ENCODE results near the gene OR5H1.
"Not testable (repeated sequence)": the region's sequence is repeated elsewhere in the genome, so short reads cannot be mapped to it uniquely, and the experiment has no call there.

Gene OR5H1

GRCh38 chr3:98130421-98130820 is at the start of gene OR5H1:
Gene OR5H1 (plus strand): TSS chr3:98130721. CDS start chr3:98132698, 1,977 bp downstream.
- DNase-seq (ENCODE audit: low read depth) = no peak

GRCh38 chr3:98086873-98087272 is 43.6 kb upstream of the OR5H1 start, which contains the start of gene OR5AC2:
Gene OR5AC2 (plus strand): TSS chr3:98087173. CDS start chr3:98087173, 0 bp downstream.
- DNase-seq (ENCODE audit: low read depth) = no peak

DNA sequence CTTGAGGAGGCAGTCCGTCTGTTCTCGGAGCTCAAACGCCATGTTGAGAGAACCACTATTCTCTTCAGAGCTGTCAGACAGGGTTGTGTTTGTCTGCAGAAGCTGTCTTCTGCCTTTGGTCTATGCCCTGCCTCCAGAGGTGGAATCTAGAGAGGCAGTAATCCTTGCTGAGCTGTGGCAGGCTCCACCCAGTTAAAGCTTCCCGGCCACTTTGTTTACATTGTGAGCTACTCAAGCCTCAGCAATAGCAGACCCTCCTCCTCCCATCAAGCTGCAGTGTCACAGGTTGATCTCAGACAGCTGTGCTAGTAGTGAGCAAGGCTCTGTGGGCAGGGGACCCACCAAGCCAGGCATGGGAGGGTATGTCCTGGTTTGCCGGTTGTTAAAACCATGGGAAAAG is 34.6 kb upstream of the OR5H1 start:
- DNase-seq (ENCODE audit: low read depth) = no peak

DNA sequence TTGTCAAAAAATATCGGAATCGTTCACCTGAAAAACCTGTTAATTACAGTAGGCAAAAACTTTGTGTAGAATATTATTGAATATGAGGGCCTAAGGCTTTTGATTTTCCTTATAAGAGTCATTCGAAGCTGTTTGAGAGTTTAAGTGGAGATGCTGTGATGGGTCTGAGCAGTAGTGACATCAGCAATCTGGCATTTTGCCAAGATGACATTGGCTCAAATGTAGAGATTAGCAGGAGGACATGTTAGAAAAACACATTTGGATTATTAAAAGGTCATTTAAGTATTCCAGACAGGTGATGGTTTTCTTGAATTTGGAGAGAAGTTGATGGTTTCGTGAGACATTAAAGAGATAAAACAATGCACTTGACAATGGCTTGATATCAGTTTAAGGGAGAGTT is 30.7 kb upstream of the OR5H1 start:
- DNase-seq (ENCODE audit: low read depth) = no peak

DNA sequence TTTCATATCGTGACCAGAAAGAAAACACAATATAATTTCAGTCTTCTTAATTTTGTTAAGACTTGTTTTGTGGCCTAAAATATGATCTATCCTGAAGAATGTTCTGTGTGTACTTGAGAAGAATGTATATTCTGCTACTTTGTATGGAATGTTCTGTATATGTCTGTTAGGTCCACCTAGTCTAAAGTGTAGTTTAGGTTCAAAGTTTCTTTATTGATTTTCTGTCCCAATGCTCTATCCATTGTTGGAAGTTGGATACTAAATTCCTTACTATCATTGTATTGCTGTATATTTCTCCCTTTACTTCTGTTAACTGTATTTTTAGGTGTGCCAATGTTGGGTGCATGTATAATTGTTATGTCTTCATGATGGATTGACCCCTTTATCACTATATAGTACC is 22.4 kb upstream of the OR5H1 start:
- no peak for DNase-seq (ENCODE audit: low read depth)

DNA sequence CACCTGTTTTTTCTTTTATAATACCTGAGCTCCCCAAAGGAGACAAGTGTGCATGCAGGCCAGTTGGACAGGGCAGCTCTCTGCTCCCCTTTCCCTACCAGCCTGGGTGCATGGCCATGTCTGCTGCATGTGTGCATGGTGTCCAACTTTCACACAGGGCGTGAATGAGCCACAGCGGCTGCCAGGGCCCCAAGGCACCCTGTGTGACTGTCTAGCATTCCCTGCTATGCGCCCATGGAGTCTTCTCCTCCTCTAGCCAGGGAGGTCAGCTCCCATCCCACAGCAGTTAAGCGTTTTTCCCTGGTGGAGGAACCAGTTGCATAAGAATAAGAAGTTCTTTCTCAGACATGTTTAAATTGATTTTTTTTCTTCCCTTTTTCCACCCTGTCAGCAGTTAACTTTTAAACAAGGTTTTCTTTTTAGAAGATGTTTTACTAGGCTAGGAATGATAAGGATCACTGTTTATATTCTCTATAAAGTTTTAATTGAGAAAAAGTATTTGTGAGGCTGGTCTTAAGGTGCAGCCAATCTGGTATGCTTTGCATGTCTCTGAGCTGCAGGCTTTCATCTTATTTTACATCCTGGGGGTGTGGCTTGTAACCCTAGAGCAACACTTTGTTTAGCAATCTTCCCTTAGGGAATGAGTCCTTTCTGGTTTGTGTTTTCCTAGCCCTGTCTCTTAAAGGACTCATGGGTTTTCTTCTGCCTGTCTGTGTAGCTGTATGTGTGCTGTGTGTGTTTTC is 20.5 kb upstream of the OR5H1 start:
- DNase-seq (ENCODE audit: low read depth) = no peak

DNA sequence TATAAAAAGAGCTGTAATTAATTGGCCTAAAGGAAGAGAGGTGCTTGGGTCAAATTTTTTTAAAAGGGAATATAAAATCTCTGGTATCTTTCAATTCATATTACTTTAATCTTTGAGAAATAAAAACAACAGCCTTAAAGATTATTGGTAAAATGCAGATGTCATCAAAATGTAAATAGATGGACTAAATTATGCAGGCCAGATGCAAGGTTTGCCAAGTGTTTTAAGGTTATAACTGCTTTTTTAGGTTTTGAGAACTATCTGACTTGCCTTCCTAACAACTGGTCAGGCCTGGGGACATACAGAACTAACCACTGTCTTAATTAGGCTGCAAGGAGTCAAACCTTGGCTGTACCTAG is 20.0 kb upstream of the OR5H1 start:
- DNase-seq (ENCODE audit: low read depth) = no peak

DNA sequence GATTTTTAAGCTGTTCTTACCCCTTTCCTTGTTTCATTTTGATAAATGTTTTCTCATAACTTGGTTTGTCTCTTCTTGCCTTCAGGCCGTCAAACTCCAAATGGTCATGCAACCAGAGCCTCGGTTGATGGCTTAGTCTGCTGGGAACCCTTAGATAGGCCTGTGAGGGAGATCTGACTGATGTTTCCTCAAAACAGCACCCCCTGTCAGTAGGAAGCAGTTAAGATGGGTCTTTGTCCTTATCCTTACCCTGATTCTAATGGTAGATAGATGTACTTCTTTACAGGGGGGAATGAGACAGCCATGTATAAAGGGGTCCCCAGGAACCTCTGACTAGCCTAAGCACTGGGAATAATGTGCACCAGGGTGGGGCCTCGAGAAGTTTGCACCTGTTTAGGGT is 16.3 kb upstream of the OR5H1 start:
- no peak for DNase-seq (ENCODE audit: low read depth)

DNA sequence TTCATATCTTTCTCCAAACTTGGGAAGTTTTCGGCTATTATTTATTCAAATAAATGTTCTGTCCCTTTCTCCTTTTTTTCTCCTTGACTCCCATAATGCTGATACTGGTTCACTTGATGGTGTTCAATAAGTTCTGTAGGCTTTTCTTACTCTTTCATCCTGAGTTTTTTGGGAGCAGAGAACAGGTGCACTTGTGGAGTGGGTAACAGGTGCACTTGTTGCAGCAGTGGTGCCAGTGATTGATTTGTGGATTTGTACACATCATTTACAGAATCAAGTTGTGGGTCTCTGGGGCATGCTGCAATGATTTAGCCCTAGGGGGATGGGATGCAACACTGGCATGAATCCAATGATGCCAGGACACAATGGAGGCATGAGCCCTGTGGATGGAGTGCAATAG is 14.8 kb upstream of the OR5H1 start:
- no peak for DNase-seq (ENCODE audit: low read depth)

DNA sequence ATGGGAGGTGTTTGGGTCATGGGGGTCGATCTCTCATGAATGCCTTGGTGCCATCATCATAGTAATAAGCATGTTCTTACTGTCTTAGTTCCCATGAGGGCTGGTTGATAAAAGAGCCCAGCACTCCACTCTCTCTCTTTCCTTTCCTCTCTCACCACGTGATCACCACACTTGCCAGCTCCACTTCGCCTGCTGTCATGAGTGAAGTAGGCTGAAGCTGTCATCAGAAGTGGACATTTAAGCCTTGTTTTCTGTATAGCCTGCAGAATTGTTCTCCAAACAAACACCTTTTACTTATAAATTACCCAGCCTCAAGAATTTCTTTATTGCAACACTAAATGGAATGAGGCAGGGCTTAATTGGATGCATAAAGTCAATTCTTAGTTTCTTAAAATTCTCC is 6.1 kb downstream of the OR5H1 start:
- no peak for DNase-seq (ENCODE audit: low read depth)

DNA sequence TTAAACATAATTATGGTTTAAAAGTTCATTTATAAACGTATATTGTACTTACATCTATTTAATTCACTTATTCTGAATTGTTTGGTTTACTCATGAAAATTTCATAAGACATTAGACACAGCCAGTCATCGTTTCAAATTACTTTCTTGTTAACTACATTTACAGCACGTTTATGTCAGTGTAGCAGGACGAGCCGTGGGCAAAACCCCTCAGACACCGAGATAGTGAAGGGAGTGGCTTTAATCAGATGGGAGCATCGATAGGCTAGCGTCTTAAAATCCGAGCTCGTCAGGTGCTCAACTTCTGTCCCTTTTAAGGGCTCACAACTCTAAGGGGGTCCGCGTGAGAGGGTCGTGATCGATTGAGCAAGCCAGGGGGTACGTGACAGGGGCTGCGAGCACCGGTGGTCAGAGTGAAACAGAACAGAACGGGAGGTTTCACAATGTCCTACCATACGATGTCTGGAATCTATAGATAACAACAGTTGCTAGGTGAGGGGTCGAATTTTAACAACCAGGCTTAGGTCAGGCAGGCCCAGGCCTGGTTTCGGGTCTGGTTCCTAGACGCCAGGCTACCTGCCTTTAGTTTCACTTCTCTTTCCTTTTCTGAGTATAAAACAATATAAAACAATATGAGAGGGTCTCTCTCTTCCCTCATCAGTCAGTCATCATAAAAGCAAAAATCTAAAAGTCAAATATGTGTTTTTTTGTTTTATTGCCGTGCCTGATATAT is 7.5 kb downstream of the OR5H1 start:
- DNase-seq (ENCODE audit: low read depth) = not testable (repeated sequence)

- no peak for DNase-seq (ENCODE audit: low read depth)
Observed at GRCh38 chr3:98140531-98140930, 10.0 kb downstream of the OR5H1 start.

DNA sequence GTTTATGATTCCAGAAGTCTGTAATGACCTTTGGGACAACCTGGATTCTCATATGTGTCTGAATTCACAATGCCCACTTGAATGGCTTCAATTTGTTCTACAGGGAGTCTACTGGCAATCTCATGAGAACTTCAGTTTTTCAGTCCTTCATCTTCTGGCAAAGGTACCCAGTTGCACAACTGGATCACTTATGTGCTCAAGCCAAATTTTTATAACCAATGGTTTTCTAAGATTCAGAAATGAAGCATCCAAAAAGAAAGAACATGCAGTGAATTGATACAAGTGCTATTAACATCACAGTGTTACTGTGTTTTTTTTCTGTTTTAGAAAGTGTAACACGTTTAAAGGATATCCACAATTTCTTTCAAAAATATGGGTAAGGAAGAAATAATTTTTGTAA is 16.7 kb downstream of the OR5H1 start, which contains the start of gene OR5H14:
OR5H14 (plus strand) TSS at position 301 of the 400 bp plus-strand sequence. CDS start 1,907 bp downstream, outside the sequence.
- no peak for DNase-seq (ENCODE audit: low read depth)

DNA sequence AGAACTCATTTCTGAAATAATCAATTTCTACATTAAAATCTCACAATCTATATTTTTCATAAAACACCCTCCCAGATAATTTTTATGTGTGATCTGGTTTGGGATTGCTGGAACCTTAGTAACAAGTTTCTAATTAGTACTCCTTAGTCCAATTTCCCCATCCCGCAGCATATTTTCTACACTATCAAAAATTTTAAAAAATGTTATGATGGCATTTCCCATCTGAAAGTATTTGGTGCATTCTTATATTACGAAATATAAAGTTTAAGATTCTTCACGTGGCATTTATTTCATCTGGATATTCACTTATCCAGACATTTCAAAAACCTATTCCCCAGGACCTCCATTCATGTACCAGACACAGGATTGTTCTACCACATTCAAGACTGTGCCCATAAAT is 18.2 kb downstream of the OR5H1 start:
- DNase-seq (ENCODE audit: low read depth) = no peak

DNA sequence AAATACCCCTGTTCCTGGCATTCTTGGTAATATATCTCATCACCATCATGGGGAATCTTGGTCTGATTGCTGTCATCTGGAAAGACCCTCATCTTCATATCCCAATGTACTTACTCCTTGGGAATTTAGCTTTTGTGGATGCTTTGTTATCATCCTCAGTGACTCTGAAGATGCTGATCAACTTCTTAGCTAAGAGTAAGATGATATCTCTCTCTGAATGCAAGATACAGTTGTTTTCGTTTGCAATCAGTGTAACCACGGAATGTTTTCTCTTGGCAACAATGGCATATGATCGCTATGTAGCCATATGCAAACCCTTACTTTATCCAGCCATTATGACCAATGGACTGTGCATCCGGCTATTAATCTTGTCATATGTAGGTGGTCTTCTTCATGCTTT is 18.9 kb downstream of the OR5H1 start:
- DNase-seq (ENCODE audit: low read depth) = not testable (repeated sequence)

- peak; percentile 74 for DNase-seq (ENCODE audit: low read depth)
Observed at GRCh38 chr3:98151241-98151640, 20.7 kb downstream of the OR5H1 start.

GRCh38 chr3:98166396-98166795 is 35.9 kb downstream of the OR5H1 start, which contains the start of gene OR5H15:
Gene OR5H15 (plus strand): TSS chr3:98166696. CDS start chr3:98168700, 2,004 bp downstream.
- no peak for DNase-seq (ENCODE audit: low read depth)

DNA sequence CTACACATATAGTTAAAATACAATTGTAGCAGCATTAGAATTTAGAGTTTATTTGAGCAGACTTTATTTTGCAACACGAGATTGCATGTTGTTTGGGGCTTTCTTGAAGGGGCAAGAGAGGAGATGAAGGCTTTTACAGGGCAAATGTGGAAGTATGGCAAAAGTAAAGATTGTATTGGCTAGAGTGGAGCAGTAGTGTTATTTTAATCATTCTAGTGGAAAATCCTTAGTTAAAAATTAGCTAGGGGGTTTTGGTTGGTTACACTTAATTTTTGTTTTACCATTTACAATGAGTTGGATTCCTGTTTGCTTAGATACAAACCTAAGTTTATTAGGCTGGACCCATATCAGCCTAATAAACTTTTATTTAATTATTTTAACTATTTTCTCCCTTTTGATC is 40.5 kb downstream of the OR5H1 start:
- no peak for DNase-seq (ENCODE audit: low read depth)

- no peak for DNase-seq (ENCODE audit: low read depth)
Observed at GRCh38 chr3:98172621-98173020, 42.1 kb downstream of the OR5H1 start.

- no peak for DNase-seq (ENCODE audit: low read depth)
Observed at GRCh38 chr3:98180319-98180890, 49.9 kb downstream of the OR5H1 start.

DNA sequence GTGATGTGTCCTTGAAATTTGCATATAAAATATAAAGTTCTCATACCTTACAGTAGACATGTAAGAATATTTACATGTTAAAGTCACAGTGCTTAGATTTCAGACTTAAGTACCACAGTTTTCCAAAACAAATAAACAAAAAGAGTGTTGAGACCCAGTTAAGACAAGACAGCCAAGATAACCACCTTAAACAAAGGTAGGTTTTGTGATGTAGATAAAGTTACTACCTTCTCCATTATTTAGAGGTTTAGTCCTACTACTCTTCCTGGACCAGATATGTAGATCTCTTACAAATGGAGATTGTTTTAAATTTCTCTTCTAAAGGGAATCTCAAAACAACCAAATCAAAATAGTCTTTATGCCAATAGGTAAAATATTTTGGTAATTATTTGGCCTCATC is 51.7 kb downstream of the OR5H1 start:
- no peak for DNase-seq (ENCODE audit: low read depth)

- DNase-seq (ENCODE audit: low read depth) = peak; percentile 8
Observed at GRCh38 chr3:98185180-98185579, 54.7 kb downstream of the OR5H1 start.
